ENCODE results near the gene NOVA2. TPM values are rescaled to one million over a fixed set of nuclear protein-coding genes. Genes with fewer than 3 reads are reported as not detected.
A peak's percentile ranks its signal among the peaks of the same experiment; 100 is the strongest.

The NOVA2 gene
- total and polyA plus RNA-seq, 9 of the 15 experiments (the other 6 are each of a cell fraction or from before 2014, with no cell fraction given) = not detected

GRCh38 chr19:45889210-45889885, 84.3 kb downstream of the NOVA2 start (continued):
- no peak for TF ChIP-seq ID3 (CRISPR knock-in tag; IDR thresholded peaks at IDR 0.05)
- TF ChIP-seq ID3 (tag; IDR thresholded peaks at IDR 0.05) = no peak
- TF ChIP-seq SAFB2 (IDR thresholded peaks at IDR 0.05; ENCODE audit: borderline replicate concordance, low read depth, low read length, severe bottlenecking) = no peak
- TF ChIP-seq ZNF830 (CRISPR knock-in tag; IDR thresholded peaks at IDR 0.05) = no peak
- no peak for TF ChIP-seq RHOXF2B (CRISPR knock-in tag; conservative IDR thresholded peaks at IDR 0.05)
- TF ChIP-seq MBD2 (IDR thresholded peaks at IDR 0.05; ENCODE audit: borderline replicate concordance, low read depth) = no peak
- TF ChIP-seq ZNF76 (CRISPR knock-in tag; IDR thresholded peaks at IDR 0.05; ENCODE audit: borderline replicate concordance) = no peak
- TF ChIP-seq SRSF1 (IDR thresholded peaks at IDR 0.05; ENCODE audit: low read depth, low read length) = no peak
- TF ChIP-seq MITF (IDR thresholded peaks at IDR 0.05) = no peak
- TF ChIP-seq DPF2 (IDR thresholded peaks at IDR 0.05) = peak; percentile 77
- TF ChIP-seq ZNF3 (CRISPR knock-in tag; IDR thresholded peaks at IDR 0.05) = no peak
- TF ChIP-seq CTBP1 (IDR thresholded peaks at IDR 0.05; ENCODE audit: borderline replicate concordance) = no peak
- TF ChIP-seq FOXK2 (conservative IDR thresholded peaks at IDR 0.05 in 1 of 2, IDR thresholded peaks at IDR 0.05 in 1 of 2; ENCODE audit: low read depth in 2 of 2) = no peak
- no peak for TF ChIP-seq LEF1 (IDR thresholded peaks at IDR 0.05)
- TF ChIP-seq, protein P1, sequence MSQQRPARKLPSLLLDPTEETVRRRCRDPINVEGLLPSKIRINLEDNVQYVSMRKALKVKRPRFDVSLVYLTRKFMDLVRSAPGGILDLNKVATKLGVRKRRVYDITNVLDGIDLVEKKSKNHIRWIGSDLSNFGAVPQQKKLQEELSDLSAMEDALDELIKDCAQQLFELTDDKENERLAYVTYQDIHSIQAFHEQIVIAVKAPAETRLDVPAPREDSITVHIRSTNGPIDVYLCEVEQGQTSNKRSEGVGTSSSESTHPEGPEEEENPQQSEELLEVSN (IDR thresholded peaks at IDR 0.05; ENCODE audit: borderline replicate concordance in 1 of 2, extremely low read depth in 1 of 2, insufficient read depth in 1 of 2, insufficient read length in 1 of 2, low read depth in 1 of 2, low read length in 1 of 2, poor library complexity in 1 of 2, severe bottlenecking in 1 of 2) = no peak
- TF ChIP-seq TCF3 (CRISPR knock-in tag; IDR thresholded peaks at IDR 0.05) = peak; percentile 85
- no peak for TF ChIP-seq TCF7 (IDR thresholded peaks at IDR 0.05; ENCODE audit: borderline replicate concordance)
- TF ChIP-seq KDM1A (IDR thresholded peaks at IDR 0.05) = peak in 1 of 2 experiments; percentile 24; a peak in 1 of 4 replicates
- TF ChIP-seq GATA2 (CRISPR knock-in tag; IDR thresholded peaks at IDR 0.05) = peak; percentile 37; the same call in 1 of the 2 replicates
- TF ChIP-seq RCOR1 (IDR thresholded peaks at IDR 0.05; ENCODE audit: borderline replicate concordance in 1 of 2, low read depth in 2 of 2, low read length in 2 of 2) = no peak
- TF ChIP-seq KLF13 (tag; IDR thresholded peaks at IDR 0.05; ENCODE audit: borderline replicate concordance, low read depth) = no peak
- no peak for TF ChIP-seq ZNF707 (CRISPR knock-in tag; conservative IDR thresholded peaks at IDR 0.05)
- peak; percentile 72 for TF ChIP-seq POLR2AphosphoS5 (IDR thresholded peaks at IDR 0.05; ENCODE audit: control insufficient read depth, insufficient read depth, low read depth, low read length)
- TF ChIP-seq NCOA4 (IDR thresholded peaks at IDR 0.05; ENCODE audit: partially characterized antibody) = no peak
- TF ChIP-seq ZNF263 (CRISPR knock-in tag; IDR thresholded peaks at IDR 0.05; ENCODE audit: borderline replicate concordance) = peak; percentile 86
- peak; percentile 57 for TF ChIP-seq SMARCA4 (IDR thresholded peaks at IDR 0.05)
- TF ChIP-seq SPI1 (IDR thresholded peaks at IDR 0.05; ENCODE audit: borderline replicate concordance, low read depth, low read length) = no peak
- 0 out of 4 replicates have a peak, but pooled peaks of 1 of the 2 experiments have one; percentile 52 for TF ChIP-seq TRIM24 (IDR thresholded peaks at IDR 0.05)
- TF ChIP-seq BCL6 (CRISPR knock-in tag; IDR thresholded peaks at IDR 0.05) = no peak
